DMS 273 (cell line): Measurements from ENCODE around the gene NR3C2.
A peak's percentile ranks its signal among the peaks of the same experiment; 100 is the strongest.

Source experiments
- DNase-seq: peaks from one replicate; lab custom pipeline; 2025; ENCODE audit not compliant: unreplicated experiment; lab: John Stamatoyannopoulos, UW

NR3C2 gene

DNA sequence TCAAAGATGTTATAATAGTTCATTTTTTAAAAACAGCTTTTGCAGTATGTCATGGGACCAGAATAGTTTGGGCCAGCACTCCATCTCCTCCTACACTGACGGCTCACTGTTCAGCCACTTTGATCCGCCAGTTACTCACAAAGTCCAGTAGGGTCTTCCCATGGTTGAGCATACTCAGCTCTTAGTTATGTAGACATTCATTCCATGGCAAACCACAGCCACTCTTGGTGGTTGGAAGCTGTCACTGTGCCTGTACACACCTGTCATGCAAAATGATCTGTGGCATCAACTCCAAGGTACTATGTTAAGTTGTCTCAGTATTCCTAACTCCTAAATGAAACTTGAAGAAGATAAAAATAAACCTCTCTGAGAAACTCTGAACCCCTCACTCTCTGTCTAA, 127.2 kb downstream of the NR3C2 start:
- peak; percentile 0 for DNase-seq

DNA sequence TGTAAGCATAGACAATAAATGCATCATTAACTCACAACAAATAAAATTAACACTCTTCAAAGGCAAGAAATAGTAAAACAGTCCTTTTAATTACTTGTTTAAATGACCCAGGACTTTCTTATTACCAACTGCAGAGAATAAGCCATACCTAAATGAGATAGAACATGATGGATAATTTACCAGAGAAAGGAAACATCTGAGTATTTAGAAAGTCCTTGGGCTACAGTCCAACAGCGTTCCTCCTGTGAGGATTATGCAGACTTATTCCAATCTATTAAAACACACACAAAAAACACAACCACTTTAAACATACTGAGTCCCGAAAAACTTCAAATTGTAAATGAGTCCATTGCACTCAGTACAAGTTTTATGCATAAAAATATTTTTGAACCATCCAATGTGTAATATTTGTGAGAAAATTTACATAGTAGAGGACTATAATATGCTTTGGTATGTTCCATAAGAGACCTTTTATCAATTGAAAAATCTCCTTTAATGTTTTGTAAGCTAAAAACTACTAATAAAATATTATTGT, 129.2 kb downstream of the NR3C2 start:
- no peak for DNase-seq

DNA sequence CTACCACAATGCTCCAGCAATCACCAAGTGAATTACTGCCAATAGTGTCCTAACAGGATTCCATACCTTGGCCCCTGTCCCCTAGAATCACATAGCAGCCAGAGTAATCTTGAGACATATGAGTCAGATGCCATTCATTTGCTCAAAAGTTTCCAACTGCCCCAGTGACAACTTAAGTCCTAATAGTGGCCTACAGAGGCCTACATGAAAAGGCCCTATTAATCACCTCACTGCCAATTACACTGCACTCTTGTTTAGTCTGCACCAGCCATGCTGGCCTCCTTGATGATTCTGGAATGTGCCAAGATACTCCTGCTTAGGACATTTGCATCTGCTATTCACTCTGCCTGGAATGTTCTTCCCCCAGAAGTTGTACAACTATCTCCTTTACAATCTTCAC, 130.7 kb downstream of the NR3C2 start:
- no peak for DNase-seq

DNA sequence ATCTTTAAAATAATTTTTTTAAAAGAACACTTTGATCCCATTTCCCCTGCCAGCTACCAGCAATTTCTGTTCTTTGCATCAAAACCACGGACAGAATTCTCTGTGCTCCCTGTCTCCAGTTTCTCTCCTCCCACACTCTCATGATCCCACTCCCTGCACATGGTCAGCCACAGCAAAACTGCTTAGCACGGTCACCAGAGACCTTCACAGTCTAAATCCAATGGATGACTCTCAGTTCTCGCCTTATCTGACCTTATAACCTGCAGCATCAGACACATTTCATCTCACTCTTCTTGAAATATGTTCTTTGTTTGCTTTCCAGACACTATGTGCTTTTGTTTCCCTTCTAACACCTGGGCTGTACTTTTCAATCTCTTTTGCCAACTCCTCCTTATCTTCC, 131.5 kb downstream of the NR3C2 start:
- no peak for DNase-seq

DNA sequence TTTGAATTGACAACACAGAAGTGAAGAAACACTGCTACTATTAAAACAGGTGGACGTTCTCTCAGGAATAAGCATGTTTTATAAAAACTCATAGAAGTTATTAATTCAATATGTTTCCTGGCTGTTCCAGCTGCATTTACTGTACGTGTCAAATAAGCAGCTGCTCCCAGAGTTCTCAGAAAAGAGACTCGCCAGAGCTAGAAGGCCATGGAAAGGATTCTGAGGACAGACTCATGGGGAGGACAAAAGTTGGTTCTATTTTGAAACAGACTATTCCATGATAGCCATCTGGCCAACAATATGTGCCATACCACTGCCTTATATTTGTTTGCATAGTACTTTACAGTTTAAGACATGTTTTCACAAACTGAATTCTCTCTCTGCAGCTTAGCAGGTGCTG, 136.5 kb downstream of the NR3C2 start:
- peak; percentile 5 for DNase-seq

DNA sequence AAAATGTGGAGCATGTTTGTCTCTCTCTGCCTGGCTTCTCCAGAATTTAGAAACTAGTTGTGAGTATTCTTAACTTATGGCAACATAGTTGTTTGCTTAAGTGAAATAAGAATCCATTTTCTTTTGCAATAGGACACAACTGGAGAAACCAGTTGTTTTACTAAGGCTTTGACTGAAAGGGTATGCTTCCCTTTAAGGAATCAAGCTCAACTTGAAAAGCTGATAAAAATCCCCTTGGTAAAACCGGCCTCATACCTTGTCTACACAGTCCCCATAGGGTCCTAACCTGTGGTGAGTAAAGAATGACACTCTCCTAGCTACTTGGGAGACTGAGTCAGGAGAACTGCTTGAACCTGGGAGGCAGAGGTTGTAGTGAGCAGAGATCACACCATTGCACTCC, 139.8 kb downstream of the NR3C2 start:
- DNase-seq = no peak

DNA sequence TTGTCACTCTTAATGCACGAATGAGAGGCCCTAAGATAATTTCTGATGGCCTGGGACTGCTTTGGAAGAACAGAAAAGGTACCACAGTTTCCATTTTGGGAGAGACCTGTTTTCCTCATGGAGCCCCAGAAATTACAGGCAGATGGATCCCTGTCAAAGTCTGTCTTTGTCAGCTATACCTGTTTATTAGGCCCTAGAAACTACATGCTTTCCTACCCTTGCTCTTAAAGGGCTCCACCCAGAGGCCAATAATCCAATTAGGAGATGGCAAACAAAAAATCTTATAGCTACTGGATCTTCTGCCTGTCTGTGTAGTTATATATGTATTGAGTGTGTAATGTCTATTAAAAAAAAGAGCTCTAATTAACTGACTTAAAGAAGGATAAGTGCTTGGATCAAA, 141.3 kb downstream of the NR3C2 start:
- peak; percentile 37 for DNase-seq

DNA sequence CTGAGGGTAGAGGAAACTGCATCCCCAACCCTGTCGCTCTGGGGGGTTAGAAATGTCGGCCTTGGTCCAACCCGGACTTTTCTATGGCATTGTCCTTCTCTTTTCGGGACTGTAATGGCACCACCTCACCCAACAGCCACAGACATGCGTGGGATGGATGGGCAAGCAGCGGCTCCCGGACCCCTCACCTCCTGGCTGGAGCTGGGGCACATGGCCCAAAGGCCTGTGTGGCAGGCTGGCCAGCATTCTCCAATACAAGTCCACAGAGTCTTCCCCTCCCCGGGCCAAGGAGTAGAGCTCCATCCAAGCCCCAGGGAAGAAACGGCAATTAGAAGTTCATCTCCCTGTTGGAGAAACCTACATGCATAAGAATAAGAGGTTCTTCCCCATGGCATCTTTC, 142.9 kb downstream of the NR3C2 start:
- no peak for DNase-seq

DNA sequence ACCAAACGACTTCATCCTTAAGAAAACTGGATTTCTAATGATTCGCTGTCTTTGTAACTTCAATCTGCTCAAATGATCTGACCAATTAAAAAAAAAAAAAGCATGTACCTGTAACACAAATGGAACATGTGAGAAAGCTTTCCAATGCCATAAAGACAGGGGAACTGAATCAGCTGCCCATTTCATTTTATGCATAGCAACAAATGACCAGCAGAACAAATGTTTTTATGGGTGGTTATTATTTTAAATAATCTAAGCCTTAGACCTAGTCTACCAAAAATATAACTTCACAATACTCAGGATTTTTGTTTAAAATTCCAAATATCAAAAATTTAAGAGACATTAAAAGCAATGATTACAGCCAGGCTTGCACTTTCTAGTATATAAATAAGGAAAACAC, 145.7 kb downstream of the NR3C2 start:
- no peak for DNase-seq

DNA sequence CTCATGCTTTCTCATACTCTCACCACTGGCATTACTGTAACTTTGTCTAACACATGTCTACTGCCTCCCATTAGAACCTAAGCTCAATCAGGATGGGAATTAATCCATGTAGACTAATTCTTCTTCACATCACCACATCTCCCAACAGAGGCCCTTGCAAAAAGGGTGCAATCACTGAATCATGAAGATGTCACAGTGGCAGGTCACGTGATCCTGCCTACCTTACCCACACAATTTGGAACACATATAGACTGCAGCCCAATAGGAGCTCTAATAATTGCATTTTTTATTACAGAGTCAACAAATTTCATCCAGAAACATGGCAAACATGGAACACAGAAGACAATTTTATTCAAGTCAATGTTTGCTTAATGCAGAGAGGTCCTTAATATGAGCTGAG, 146.6 kb downstream of the NR3C2 start:
- no peak for DNase-seq

DNA sequence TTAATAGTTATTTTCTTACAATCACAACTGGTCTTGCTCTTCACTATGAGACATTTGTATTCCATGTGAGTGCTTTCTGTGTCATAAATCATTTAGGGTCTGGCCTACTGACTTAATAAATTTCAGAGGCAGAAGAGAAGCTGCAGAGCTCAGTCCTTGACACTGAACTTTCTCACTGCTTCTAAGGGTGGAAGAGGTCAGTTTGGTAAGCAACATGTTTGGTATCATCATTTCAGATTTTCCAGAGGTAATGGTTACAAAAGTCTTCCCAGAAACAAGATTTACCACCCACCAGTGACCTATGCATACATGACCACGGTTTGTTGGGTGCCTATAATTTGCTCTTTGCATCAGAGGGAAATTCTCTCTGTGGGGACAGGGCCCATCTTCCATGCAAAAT, 148.6 kb downstream of the NR3C2 start:
- no peak for DNase-seq

DNA sequence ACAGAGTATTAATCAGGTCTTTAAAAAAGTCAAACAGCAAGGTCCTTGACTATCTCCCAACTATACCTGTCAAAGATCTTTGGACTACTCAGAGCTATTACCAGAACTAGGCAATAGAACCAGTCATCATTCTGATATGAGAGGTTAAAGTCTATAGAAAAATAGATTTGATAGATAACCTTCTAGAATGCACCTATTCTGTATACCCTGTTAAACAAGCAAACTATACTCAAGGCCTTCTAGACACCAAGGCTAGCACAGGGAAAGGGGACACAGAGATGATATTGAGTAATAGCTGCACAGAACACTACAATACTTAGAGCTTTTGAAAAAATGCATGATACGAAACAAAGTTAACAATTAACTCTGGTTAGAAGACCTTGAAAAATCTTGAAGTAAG, 149.5 kb downstream of the NR3C2 start:
- no peak for DNase-seq

DNA sequence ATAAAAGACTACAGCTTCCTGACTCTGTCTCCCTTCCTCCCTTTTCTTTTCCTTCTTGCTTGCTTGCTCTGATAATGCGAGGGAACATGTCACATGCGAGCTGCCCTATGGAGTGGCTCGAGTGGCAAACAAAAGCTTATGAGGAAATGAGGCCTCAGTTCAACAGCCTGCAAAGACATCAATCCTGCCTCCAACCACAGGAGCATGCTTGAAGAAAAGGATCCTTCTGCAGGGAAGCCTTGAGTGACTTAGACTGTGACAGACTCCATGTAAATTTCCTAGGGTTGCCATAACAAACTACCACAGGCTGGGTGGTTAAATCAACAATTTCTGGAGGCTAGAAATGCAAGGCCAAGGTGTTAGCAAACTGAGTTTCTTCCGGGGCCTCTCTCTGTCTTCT, 152.5 kb downstream of the NR3C2 start:
- DNase-seq = no peak

DNA sequence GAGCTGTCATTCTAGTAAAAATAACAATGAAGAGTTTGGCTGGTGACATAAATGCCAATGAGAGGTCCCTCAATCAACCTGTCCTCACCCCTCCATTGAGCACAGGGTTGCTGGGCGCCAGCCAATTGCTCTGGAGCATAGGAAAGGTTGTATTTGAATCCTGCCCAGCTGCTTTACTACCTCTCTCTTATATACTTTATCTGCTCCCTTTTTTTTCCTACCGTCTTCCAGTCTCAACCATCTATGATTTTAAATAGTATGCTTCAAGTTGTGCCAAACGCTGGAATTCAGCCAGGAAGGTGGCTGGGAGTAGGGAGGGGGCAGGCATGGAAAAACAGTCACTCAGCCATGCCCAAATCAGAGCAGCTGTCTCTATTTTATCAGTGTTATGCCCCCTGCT, 153.8 kb downstream of the NR3C2 start:
- peak; percentile 71 for DNase-seq

DNA sequence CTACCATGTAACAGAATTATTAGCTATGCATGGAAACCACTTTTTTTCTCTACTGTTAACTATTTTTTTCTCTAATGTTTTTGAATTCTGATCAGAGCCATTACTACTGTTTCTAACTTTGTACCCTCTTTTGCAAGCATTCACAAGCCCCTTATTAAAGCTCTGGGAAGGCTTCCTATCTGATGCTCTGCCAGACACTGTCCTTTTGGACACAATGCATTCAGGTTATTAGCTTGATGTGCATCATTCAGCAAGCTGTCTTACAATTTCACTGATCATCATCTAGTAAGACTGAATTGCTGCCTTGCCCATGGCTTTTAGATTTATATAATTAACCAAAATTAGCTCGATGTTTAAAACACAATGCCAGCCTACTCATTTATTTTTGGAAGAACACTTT, 155.1 kb downstream of the NR3C2 start:
- no peak for DNase-seq

DNA sequence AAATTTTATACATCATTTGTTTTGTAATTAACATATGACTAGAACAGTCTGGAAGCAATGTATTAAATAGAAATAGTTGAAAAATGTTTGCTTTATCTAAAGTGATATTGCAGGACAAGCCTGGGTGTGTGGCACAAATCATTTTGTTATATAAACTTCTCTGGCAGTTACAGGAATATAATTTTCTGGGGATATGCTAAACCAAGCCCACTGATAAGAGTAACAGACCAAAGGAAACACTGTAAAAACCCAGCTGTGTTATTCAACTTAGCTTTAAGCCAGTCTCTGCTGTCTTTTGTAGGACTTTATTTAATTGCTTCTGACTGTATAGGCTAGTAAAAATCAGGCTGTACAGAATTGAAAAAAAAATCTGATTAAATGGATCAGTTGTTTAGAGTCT, 156.2 kb downstream of the NR3C2 start:
- no peak for DNase-seq

DNA sequence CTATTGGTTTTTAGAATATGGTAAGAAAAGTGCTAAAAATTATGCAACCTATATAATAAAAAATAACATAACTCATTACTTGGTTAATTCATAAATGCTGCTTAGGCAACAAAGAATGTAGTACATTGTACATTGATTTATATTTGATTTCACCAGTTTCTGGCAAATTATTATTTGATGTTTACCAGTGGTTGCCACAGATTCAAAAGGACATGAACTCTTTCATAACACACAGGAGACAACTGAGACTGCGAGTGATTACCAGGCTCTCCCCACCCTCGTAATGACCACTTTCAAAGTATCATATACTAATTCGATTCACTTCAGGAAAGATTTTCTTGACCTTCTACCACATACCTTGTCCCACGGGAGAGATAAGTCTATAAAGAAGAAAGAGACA, 158.5 kb downstream of the NR3C2 start:
- DNase-seq = no peak

DNA sequence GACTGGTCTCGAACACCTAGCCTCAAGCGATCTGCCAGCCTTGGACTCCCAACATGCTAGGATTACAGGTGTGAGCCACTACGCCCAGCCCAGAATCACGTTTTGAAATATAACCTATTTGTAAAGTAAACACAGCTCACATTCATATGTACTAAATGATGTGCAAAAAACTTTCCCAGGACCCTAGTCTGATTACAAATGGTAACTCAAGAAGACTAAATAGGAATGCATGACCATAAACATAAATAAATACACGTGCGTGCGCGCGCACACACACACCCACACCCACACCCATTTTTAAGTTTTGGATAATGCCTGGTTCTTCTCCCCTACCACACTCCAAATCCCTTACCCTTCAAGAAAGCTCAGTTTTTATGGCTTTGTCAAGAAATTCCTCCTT, 163.9 kb downstream of the NR3C2 start:
- DNase-seq = no peak

DNA sequence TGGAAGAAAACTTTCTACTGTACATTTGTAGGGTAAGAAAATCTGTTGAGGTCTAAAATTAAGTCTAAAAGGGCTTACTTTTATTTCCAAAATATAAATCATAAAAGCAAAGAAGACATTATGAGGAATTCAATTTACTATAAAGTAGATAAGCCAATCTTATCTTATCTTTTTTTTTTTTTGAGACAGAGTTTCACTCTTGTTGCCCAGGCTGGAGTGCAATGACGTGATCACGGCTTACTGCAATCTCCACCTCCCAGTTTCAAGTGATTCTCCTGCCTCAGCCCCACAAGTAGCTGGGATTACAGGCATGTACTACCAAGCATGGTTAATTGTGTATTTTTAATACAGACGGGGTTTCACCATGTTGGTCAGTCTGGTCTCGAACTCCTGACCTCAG, 166.9 kb downstream of the NR3C2 start:
- no peak for DNase-seq

DNA sequence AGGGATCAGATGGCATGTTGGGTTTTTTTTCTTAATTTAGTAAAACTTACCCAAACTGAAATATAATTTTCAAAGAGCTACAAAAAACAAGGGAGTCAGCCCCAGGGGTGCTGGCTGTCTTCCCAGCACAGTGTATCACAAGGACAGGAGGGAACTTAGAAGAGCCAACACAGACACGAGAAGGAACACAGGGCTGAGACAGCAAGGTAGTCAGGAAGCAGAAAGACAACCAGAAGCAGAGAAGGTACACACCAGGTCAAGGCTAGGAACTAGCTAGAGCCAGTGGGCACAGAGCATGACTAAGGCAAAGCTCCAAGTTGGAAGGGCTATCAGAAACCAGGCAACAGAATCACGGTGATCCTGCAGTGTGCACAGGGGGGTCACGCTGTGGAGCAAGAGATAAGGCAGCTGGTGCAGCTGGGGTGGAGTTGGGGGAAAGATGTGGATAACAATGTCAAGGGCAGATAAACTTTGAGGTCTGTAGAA, 168.7 kb downstream of the NR3C2 start:
- no peak for DNase-seq

DNA sequence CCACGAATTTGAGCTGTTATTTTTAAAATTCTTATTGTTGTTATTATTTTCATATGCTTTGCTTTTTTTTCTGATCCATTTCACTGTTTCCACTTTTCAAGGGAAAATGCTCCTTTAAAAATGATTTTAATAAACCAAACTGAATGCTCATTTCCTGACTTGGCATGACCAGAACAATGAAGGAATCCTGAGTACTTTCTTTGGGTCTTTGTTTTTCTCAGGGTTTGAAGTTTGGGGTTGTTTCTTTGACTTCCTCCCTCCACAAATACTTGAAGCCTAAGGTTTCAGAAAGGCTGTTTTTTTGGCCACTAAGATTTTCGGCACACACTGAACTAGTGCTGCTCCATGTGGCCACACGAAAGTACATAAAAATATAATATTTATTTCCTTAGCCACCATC, 171.0 kb downstream of the NR3C2 start:
- DNase-seq = no peak

DNA sequence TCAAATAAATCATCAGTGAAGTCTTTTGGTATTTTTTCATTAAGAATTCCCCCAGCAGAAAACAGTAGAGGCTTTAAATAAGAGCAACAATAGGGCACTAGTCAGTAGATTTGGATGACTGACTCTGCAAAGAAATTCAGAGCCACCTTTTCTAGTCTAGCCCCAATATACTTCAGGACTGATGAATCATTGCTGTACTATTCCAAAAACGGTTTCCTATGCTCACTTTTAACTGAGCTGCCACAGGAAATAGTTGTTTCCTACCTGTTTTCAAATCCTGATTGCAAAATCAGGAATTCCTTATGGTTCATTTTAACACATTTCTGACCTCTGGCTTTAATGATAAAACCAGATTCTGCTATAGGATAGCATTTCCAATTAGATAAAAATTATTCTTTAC, 171.6 kb downstream of the NR3C2 start:
- DNase-seq = no peak

DNA sequence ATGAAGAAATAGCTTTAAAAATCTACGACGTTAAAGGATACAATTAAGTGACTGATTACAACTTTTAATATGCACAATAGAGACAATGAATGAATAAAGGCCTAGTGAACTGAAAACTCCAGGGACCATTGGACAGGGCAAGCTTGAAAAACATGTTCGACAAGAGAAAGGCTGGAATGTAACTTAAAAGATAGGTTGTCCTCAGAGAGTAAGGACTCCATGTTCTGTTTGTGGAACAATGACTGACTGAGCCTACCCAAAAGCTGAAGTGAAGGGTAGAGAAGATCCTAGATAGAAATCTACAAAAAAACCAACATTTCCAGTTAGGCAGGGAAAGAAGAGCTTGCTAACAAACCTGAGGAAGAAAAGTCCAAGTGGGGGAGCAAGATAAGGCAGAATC, 173.4 kb downstream of the NR3C2 start:
- no peak for DNase-seq

DNA sequence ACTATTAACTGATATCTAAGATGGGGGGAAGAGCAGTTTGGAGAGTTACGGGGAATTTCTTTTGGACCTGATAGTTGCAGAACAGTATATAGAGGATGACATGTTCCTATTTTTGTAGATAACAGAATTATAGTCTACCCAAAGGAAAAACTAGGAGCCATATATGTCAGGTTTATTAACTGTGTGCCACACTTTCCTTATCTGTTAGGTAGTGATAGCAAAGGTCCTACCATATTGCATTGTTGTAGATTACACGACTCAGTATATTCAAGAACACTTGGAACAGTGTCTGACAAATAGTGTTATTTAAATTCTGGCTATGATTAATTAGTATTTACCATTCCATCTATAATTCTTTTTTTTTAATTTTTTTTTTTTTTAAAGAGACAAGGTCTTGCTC, 175.3 kb downstream of the NR3C2 start:
- DNase-seq = no peak
